HEK293 (cell line): ENCODE measurements around the gene TTC23L.

Source experiments
- CTCF ChIA-PET: fragments of 350-600 bp; formaldehyde crosslinking; extraction: SDS; loops from one replicate; lab custom pipeline; 2021; ENCODE audit warnings: antibody characterized with exemption; lab: Yijun Ruan, JAX
- POLR2A ChIA-PET: fragments of 300-600 bp; formaldehyde crosslinking; extraction: SDS; loops from one replicate; lab custom pipeline; 2020; ENCODE audit warnings: antibody characterized with exemption, inconsistent platforms; lab: Yijun Ruan, JAX
- H3K27ac ChIP-seq: fragments of 200-500 bp; sonication (Bioruptor generic); 2 replicates; pipeline ENCODE4 v1.5.1; 2014; ENCODE audit warnings: low read depth, low read length, control low read depth, inconsistent platforms; ENCODE audit errors: extremely low read depth
- H3K36me3 ChIP-seq, 2 experiments: fragments of 200-500 bp in 1 of 2; sonication (Bioruptor generic) in 1 of 2; 1 replicate in 1 of 2; 2 replicates in 1 of 2; pipeline ENCODE4 v1.5.1; 2014 to 2017; ENCODE audit warnings: inconsistent platforms in 2 of 2, low read length in 2 of 2; ENCODE audit not compliant: control insufficient read depth in 2 of 2, insufficient read depth in 1 of 2
- H3K4me1 ChIP-seq: fragments of 200-500 bp; sonication (Bioruptor generic); 2 replicates; pipeline ENCODE4 v1.5.1; 2014; ENCODE audit warnings: mild to moderate bottlenecking, low read length, inconsistent platforms; ENCODE audit not compliant: control insufficient read depth, insufficient read depth
- H3K4me3 ChIP-seq: 2 replicates; pipeline ENCODE4 v1.5.1; 2011; ENCODE audit warnings: low read depth, mild to moderate bottlenecking, control low read depth, low read length, moderate library complexity
- H3K9me3 ChIP-seq: fragments of 200-500 bp; sonication (Bioruptor generic); 2 replicates; pipeline ENCODE4 v1.5.1; 2014; ENCODE audit warnings: low read depth, low read length, inconsistent platforms; ENCODE audit not compliant: control insufficient read depth, insufficient read depth
- ZFHX2 ChIP-seq: fragments of 450-650 bp; formaldehyde crosslinking; conservative IDR thresholded peaks from 2 replicates; pipeline ENCODE4 v1.5.1; 2016; ENCODE audit warnings: missing biosample characterization, missing genetic modification characterization
- ZNF16 ChIP-seq: fragments of 450-650 bp; formaldehyde crosslinking; IDR thresholded peaks from 2 replicates; pipeline ENCODE4 v1.5.1; 2016; ENCODE audit warnings: low read depth, missing biosample characterization, missing genetic modification characterization
- ZNF19 ChIP-seq: fragments of 450-650 bp; formaldehyde crosslinking; IDR thresholded peaks from 2 replicates; pipeline ENCODE4; 2016; ENCODE audit warnings: missing biosample characterization, missing genetic modification characterization, low read depth
- ZNF223 ChIP-seq: fragments of 450-650 bp; formaldehyde crosslinking; IDR thresholded peaks from 2 replicates; pipeline ENCODE4 v1.5.1; 2016; ENCODE audit warnings: missing biosample characterization, missing genetic modification characterization
- ZNF324 ChIP-seq: fragments of 450-650 bp; formaldehyde crosslinking; IDR thresholded peaks from 2 replicates; pipeline ENCODE4 v1.5.1; 2016; ENCODE audit warnings: missing biosample characterization, missing genetic modification characterization
- ZNF335 ChIP-seq: fragments of 450-650 bp; formaldehyde crosslinking; conservative IDR thresholded peaks from 2 replicates; pipeline ENCODE4 v1.5.1; 2016; ENCODE audit warnings: missing biosample characterization, missing genetic modification characterization
- ZNF341 ChIP-seq: fragments of 450-650 bp; formaldehyde crosslinking; IDR thresholded peaks from 2 replicates; pipeline ENCODE4; 2016; ENCODE audit warnings: low read depth, missing biosample characterization, missing genetic modification characterization
- ZNF366 ChIP-seq: fragments of 450-650 bp; formaldehyde crosslinking; conservative IDR thresholded peaks from 2 replicates; pipeline ENCODE4 v1.5.1; 2016; ENCODE audit warnings: missing biosample characterization, missing genetic modification characterization
- ZNF416 ChIP-seq: fragments of 450-650 bp; formaldehyde crosslinking; IDR thresholded peaks from 2 replicates; pipeline ENCODE4 v1.5.1; 2016; ENCODE audit warnings: missing biosample characterization, missing genetic modification characterization
- ZNF48 ChIP-seq: fragments of 450-650 bp; formaldehyde crosslinking; IDR thresholded peaks from 2 replicates; pipeline ENCODE4 v1.5.1; 2016; ENCODE audit warnings: missing biosample characterization, missing genetic modification characterization
- ZNF510 ChIP-seq: fragments of 450-650 bp; formaldehyde crosslinking; IDR thresholded peaks from 2 replicates; pipeline ENCODE4 v1.5.1; 2018; ENCODE audit warnings: mild to moderate bottlenecking, missing genetic modification characterization, missing biosample characterization; ENCODE audit not compliant: insufficient replicate concordance
- ZNF610 ChIP-seq: fragments of 450-650 bp; formaldehyde crosslinking; IDR thresholded peaks from 2 replicates; pipeline ENCODE4 v1.5.1; 2016; ENCODE audit warnings: missing biosample characterization, missing genetic modification characterization, borderline replicate concordance
- TF ChIP-seq, protein P1 (sequence below): fragments of 450-650 bp; formaldehyde crosslinking; IDR thresholded peaks from 2 replicates; pipeline ENCODE4 v1.5.1; 2016; ENCODE audit warnings: missing biosample characterization, missing genetic modification characterization
- TF ChIP-seq, protein P2 (sequence below): fragments of 450-650 bp; formaldehyde crosslinking; IDR thresholded peaks from 2 replicates; pipeline ENCODE4 v1.5.0; 2017; ENCODE audit warnings: missing biosample characterization, missing genetic modification characterization, borderline replicate concordance
- TF ChIP-seq, protein P3 (sequence below): fragments of 450-650 bp; formaldehyde crosslinking; IDR thresholded peaks from 2 replicates; pipeline ENCODE4 v1.5.1; 2016; ENCODE audit warnings: missing biosample characterization, missing genetic modification characterization
- TF ChIP-seq, protein P4 (sequence below): fragments of 450-650 bp; formaldehyde crosslinking; IDR thresholded peaks from 2 replicates; pipeline ENCODE4 v1.5.1; 2016; ENCODE audit warnings: missing biosample characterization, missing genetic modification characterization
- TF ChIP-seq, protein P5 (sequence below): fragments of 450-650 bp; formaldehyde crosslinking; IDR thresholded peaks from 2 replicates; pipeline ENCODE4 v1.5.1; 2016; ENCODE audit warnings: missing biosample characterization, missing genetic modification characterization
- TF ChIP-seq, protein P6 (sequence below): fragments of 450-650 bp; IDR thresholded peaks from 2 replicates; pipeline ENCODE4 v1.5.1; 2018; ENCODE audit warnings: missing biosample characterization, missing genetic modification characterization

TTC23L gene

DNA sequence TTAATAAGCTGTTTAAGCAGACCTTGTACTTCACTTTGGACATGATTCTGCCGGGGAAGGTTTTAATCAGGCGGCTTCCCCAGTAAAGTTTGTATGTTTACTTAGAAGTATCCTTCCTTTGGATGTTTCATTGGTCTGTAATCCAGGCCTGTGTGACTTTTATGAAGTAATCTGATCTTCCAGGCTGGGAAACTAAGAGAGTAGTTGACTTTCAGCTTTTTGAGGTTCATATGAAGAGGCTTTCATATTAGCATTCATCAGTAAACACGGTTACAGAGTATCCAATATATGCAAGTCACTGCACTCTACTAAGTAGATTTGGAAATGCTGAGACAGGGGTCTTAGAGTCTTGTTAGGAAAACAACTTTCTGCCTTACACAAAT is 91.5 kb downstream of the TTC23L start:
- Histone ChIP-seq H3K4me1 (peaks cover 12% of the 10 kb centered on the region; the same call in 1 of the 2 replicates), H3K36me3 (peaks cover 28 to 43% of the 10 kb centered on the region in 2 experiments), H3K9me3 (no peaks in the 10 kb centered on the region), H3K4me3 (peak overlapping the region; percentile 98), H3K27ac (peak overlapping the region; percentile 92)
- ChIA-PET CTCF (interaction anchor here (0.5 to 1.4 kb wide), 3 partner anchors 64 to 406 kb away, joined by 3 to 5 read pairs (median 5); no protein-coding TSS in a partner anchor), POLR2A (interaction anchor here (2.0 to 3.8 kb wide), 3 partner anchors 10 to 21 kb away, joined by 7 to 152 read pairs (median 11); partner anchors contain the start of genes BRIX1 and RAD1)
- TF ChIP-seq, protein P1, sequence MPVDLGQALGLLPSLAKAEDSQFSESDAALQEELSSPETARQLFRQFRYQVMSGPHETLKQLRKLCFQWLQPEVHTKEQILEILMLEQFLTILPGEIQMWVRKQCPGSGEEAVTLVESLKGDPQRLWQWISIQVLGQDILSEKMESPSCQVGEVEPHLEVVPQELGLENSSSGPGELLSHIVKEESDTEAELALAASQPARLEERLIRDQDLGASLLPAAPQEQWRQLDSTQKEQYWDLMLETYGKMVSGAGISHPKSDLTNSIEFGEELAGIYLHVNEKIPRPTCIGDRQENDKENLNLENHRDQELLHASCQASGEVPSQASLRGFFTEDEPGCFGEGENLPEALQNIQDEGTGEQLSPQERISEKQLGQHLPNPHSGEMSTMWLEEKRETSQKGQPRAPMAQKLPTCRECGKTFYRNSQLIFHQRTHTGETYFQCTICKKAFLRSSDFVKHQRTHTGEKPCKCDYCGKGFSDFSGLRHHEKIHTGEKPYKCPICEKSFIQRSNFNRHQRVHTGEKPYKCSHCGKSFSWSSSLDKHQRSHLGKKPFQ (tag by site-specific recombination): no peak
- TF ChIP-seq ZNF324 (tag by site-specific recombination) (no peak), ZNF19 (tag by site-specific recombination) (no peak), ZNF335 (tag by site-specific recombination) (0 out of 2 replicates have a peak, but pooled peaks have one; percentile 6), ZFHX2 (no peak), ZNF341 (tag by site-specific recombination) (no peak), ZNF610 (no peak)
- TF ChIP-seq, protein P2, sequence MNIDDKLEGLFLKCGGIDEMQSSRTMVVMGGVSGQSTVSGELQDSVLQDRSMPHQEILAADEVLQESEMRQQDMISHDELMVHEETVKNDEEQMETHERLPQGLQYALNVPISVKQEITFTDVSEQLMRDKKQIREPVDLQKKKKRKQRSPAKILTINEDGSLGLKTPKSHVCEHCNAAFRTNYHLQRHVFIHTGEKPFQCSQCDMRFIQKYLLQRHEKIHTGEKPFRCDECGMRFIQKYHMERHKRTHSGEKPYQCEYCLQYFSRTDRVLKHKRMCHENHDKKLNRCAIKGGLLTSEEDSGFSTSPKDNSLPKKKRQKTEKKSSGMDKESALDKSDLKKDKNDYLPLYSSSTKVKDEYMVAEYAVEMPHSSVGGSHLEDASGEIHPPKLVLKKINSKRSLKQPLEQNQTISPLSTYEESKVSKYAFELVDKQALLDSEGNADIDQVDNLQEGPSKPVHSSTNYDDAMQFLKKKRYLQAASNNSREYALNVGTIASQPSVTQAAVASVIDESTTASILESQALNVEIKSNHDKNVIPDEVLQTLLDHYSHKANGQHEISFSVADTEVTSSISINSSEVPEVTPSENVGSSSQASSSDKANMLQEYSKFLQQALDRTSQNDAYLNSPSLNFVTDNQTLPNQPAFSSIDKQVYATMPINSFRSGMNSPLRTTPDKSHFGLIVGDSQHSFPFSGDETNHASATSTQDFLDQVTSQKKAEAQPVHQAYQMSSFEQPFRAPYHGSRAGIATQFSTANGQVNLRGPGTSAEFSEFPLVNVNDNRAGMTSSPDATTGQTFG: no peak

DNA sequence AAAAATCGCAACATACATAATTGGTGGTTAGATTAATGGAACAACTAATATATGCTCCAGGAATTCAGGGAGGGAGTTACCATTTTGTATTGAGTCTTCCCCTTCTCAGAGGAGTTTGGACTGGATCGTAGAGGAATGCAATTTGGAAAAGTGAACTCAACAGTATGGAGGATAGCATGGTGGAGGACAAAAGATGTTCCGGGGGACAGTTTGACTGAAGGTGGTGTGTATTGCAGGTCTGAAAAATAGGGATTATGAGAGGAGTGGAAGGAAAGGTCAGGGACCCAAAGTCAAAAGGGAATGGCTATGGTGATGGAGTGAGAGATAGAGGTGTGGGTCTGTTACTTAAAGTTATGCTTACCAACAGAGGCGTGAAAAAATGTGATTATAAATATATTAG is 91.9 kb downstream of the TTC23L start:
- POLR2A ChIA-PET: interaction anchor here (2.0 to 3.8 kb wide), 4 partner anchors 10 to 21 kb away, joined by 7 to 152 read pairs (median 11); partner anchors contain the start of genes BRIX1 and RAD1
- CTCF ChIA-PET: interaction anchor here (0.5 to 1.4 kb wide), 2 partner anchors 72 to 406 kb away, joined by 5 read pairs; no protein-coding TSS in a partner anchor
- Histone ChIP-seq H3K36me3 (peaks cover 28 to 44% of the 10 kb centered on the region in 2 experiments), H3K4me3 (peak overlapping the region; percentile 98), H3K9me3 (no peaks in the 10 kb centered on the region), H3K4me1 (peaks cover 12% of the 10 kb centered on the region; the same call in 1 of the 2 replicates), H3K27ac (no peak overlapping the region; the same call in 1 of the 2 replicates)
- TF ChIP-seq, protein P3, sequence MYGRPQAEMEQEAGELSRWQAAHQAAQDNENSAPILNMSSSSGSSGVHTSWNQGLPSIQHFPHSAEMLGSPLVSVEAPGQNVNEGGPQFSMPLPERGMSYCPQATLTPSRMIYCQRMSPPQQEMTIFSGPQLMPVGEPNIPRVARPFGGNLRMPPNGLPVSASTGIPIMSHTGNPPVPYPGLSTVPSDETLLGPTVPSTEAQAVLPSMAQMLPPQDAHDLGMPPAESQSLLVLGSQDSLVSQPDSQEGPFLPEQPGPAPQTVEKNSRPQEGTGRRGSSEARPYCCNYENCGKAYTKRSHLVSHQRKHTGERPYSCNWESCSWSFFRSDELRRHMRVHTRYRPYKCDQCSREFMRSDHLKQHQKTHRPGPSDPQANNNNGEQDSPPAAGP: no peak
- TF ChIP-seq ZNF341 (tag by site-specific recombination): no peak
- TF ChIP-seq, protein P4, sequence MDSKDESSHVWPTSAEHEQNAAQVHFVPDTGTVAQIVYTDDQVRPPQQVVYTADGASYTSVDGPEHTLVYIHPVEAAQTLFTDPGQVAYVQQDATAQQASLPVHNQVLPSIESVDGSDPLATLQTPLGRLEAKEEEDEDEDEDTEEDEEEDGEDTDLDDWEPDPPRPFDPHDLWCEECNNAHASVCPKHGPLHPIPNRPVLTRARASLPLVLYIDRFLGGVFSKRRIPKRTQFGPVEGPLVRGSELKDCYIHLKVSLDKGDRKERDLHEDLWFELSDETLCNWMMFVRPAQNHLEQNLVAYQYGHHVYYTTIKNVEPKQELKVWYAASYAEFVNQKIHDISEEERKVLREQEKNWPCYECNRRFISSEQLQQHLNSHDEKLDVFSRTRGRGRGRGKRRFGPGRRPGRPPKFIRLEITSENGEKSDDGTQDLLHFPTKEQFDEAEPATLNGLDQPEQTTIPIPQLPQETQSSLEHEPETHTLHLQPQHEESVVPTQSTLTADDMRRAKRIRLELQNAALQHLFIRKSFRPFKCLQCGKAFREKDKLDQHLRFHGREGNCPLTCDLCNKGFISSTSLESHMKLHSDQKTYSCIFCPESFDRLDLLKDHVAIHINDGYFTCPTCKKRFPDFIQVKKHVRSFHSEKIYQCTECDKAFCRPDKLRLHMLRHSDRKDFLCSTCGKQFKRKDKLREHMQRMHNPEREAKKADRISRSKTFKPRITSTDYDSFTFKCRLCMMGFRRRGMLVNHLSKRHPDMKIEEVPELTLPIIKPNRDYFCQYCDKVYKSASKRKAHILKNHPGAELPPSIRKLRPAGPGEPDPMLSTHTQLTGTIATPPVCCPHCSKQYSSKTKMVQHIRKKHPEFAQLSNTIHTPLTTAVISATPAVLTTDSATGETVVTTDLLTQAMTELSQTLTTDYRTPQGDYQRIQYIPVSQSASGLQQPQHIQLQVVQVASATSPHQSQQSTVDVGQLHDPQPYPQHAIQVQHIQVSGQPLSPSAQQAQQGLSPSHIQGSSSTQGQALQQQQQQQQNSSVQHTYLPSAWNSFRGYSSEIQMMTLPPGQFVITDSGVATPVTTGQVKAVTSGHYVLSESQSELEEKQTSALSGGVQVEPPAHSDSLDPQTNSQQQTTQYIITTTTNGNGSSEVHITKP (tag by site-specific recombination): 0 out of 2 replicates have a peak, but pooled peaks have one; percentile 24
- no peak for TF ChIP-seq ZNF48 (tag by site-specific recombination)
- TF ChIP-seq, protein P5, sequence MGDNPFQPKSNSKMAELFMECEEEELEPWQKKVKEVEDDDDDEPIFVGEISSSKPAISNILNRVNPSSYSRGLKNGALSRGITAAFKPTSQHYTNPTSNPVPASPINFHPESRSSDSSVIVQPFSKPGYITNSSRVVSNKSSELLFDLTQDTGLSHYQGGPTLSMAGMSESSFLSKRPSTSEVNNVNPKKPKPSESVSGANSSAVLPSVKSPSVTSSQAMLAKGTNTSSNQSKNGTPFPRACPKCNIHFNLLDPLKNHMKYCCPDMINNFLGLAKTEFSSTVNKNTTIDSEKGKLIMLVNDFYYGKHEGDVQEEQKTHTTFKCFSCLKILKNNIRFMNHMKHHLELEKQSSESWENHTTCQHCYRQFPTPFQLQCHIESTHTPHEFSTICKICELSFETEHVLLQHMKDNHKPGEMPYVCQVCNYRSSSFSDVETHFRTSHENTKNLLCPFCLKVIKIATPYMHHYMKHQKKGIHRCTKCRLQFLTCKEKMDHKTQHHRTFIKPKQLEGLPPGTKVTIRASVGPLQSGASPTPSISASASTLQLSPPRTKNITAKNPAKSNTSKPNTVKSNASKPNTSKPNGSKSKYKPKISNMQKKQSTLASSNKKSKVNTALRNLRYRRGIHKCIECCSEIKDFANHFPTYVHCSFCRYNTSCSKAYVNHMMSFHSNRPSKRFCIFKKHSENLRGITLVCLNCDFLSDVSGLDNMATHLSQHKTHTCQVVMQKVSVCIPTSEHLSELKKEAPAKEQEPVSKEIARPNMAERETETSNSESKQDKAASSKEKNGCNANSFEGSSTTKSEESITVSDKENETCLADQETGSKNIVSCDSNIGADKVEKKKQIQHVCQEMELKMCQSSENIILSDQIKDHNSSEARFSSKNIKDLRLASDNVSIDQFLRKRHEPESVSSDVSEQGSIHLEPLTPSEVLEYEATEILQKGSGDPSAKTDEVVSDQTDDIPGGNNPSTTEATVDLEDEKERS (tag by site-specific recombination): no peak
- TF ChIP-seq ZNF16 (tag by site-specific recombination): no peak
- no peak for TF ChIP-seq ZNF416 (tag by site-specific recombination)
- no peak for TF ChIP-seq ZNF223 (tag by site-specific recombination)
- no peak for TF ChIP-seq ZNF510 (tag by site-specific recombination)
- peak; percentile 56 for TF ChIP-seq ZNF366 (tag by site-specific recombination)
- TF ChIP-seq, protein P6, sequence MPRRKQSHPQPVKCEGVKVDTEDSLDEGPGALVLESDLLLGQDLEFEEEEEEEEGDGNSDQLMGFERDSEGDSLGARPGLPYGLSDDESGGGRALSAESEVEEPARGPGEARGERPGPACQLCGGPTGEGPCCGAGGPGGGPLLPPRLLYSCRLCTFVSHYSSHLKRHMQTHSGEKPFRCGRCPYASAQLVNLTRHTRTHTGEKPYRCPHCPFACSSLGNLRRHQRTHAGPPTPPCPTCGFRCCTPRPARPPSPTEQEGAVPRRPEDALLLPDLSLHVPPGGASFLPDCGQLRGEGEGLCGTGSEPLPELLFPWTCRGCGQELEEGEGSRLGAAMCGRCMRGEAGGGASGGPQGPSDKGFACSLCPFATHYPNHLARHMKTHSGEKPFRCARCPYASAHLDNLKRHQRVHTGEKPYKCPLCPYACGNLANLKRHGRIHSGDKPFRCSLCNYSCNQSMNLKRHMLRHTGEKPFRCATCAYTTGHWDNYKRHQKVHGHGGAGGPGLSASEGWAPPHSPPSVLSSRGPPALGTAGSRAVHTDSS (tag by site-specific recombination): no peak
